GM12875 (cell line): Measurements from ENCODE around the gene KDM8.

Experiments
- H3K4me3 ChIP-seq: one replicate; pipeline ENCODE4 v1.5.1; 2011; ENCODE audit warnings: low read depth, low read length, control low read depth
- TF ChIP-seq, protein P1 (sequence below): IDR thresholded peaks from 2 replicates; pipeline ENCODE4 v1.5.1; 2011; ENCODE audit warnings: low read depth, mild to moderate bottlenecking, control low read depth, inconsistent platforms, low read length, moderate library complexity, borderline replicate concordance; ENCODE audit not compliant: insufficient read depth

Gene KDM8

DNA sequence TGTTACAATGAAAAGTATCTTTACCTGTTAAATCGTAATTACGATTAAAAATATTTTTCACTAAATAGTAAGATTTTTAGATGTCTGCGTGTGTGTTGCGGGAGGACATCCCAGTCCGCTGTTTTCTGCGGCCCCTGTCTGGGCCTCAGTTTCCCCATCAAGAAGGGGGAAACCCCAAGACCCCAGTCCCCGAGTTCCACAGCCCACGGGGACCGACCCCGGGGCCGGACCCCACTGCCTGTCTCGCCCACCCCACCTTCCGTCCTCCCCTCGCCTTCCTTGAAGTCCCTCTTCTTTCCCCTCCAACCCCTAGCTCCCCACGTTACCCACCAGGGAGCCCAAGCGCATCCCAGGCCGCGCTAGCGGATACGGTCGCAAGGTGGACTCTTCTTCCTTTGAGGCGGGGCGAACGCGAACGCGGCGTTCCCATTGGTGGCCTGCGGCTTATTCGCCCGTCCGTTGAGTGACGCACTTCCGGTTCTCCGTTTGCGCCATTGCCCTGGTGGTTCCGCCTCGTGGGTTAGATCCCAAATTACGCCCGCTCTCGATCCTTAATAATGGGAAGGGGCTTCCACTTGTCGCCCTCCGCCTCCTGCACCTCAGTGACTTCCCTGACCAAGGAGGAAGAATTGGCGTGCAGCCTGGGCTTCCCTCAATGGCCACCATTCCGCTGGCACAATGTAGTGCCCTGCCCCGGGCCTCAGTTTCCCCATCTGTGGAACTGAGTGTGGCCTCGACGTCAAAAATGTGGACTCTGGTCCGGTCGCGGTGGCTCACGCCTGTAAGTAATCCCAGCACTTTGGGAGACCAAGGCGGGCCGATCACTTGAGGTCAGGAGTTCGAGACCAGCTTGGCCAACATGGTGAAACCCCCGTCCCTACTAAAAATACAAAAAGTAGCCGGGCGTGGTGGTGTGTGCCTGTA is 65.3 kb downstream of the KDM8 start, which contains the start of gene NSMCE1:
Gene NSMCE1 (minus strand): TSS at position 397 of the 924 bp plus-strand sequence. CDS start 11,202 bp downstream, outside the sequence.
- TF ChIP-seq, protein P1, sequence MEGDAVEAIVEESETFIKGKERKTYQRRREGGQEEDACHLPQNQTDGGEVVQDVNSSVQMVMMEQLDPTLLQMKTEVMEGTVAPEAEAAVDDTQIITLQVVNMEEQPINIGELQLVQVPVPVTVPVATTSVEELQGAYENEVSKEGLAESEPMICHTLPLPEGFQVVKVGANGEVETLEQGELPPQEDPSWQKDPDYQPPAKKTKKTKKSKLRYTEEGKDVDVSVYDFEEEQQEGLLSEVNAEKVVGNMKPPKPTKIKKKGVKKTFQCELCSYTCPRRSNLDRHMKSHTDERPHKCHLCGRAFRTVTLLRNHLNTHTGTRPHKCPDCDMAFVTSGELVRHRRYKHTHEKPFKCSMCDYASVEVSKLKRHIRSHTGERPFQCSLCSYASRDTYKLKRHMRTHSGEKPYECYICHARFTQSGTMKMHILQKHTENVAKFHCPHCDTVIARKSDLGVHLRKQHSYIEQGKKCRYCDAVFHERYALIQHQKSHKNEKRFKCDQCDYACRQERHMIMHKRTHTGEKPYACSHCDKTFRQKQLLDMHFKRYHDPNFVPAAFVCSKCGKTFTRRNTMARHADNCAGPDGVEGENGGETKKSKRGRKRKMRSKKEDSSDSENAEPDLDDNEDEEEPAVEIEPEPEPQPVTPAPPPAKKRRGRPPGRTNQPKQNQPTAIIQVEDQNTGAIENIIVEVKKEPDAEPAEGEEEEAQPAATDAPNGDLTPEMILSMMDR, result no peak
- H3K4me3 ChIP-seq, result peak within 1 kb of the TSS; percentile 66

- TF ChIP-seq, protein P1, result no peak
Measured at GRCh38 chr16:27269300-27270150, 66.2 kb downstream of the KDM8 start.

GRCh38 chr16:27270349-27270748 is 67.0 kb downstream of the KDM8 start:
- TF ChIP-seq, protein P1, result no peak
- no peak overlapping the region for H3K4me3 ChIP-seq

More at GRCh38 chr16:27269300-27270150, 66.2 kb downstream of the KDM8 start:
- peak overlapping the region; percentile 66 for H3K4me3 ChIP-seq
